ENCODE results near the gene PKIG.
"Not testable (repeated sequence)": the region's sequence is repeated elsewhere in the genome, so short reads cannot be mapped to it uniquely, and the experiment has no call there.

PKIG gene

DNA sequence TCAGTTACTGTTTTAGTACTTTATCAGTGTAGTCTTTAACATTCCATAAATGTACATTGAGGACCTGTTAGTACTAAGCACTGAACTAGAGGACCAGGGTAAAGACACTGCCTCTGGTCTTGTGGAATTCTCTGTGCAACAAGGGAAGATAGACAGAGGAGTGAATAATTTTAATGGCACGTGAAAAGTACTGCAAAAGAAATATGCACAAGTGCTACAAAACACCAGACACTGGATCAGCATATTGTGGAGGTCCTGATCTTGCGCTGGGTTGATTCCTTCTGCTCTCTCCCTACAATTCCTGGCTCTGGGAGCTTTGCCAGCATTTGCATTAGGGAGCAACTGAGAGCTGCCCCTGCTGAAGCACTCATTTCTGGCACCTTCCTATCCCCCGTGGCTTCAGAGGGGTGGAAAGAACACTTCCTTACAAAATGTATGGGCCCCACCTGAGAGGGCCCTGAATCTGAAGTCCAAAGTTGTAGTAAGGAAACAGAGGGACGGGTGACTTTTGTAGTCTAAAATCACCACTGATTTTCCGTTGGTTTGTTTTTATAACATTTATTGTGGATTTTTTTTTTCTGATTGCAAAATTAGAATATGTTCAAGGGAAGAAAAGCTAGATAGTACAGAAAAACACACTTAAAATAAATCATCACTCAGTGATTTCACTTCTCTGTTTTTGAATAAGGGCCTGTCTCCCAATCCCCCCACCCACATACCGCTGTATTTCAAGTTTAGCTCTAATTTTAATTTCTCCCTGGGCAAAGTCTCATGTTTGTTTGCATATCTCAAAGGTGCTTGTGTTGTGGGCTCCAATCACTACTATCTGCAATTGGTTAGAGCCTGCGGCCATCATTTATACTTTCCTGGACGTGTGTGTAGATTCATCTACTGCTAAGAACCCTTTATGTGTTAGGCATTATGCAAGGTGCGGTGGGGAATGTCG is 4.9 kb downstream of the PKIG start:
- no peak for TF ChIP-seq ZFX (IDR thresholded peaks at IDR 0.05)
- TF ChIP-seq, protein P1, sequence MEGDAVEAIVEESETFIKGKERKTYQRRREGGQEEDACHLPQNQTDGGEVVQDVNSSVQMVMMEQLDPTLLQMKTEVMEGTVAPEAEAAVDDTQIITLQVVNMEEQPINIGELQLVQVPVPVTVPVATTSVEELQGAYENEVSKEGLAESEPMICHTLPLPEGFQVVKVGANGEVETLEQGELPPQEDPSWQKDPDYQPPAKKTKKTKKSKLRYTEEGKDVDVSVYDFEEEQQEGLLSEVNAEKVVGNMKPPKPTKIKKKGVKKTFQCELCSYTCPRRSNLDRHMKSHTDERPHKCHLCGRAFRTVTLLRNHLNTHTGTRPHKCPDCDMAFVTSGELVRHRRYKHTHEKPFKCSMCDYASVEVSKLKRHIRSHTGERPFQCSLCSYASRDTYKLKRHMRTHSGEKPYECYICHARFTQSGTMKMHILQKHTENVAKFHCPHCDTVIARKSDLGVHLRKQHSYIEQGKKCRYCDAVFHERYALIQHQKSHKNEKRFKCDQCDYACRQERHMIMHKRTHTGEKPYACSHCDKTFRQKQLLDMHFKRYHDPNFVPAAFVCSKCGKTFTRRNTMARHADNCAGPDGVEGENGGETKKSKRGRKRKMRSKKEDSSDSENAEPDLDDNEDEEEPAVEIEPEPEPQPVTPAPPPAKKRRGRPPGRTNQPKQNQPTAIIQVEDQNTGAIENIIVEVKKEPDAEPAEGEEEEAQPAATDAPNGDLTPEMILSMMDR (conservative IDR thresholded peaks at IDR 0.05), result no peak
- no peak overlapping the region for H3K27ac ChIP-seq

DNA sequence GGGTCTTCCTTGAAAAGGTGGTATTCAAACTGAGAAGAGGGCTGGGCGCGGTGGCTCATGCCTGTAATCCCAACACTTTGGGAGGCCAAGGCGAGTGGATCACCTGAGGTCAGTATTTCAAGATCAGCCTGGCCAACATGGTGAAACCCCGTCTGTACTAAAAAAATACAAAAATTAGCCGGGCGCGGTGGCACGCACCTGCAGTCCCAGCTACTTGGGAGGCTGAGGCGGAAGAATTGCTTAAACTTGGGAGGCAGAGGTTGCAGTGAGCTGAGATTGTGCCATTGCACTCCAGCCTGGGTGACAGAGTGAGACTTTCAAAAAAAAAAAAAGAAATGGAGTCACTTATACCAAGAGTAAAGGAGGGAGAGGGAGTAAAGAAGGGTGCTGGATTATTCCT is 5.9 kb downstream of the PKIG start:
- H3K27ac ChIP-seq, result not testable (repeated sequence)

DNA sequence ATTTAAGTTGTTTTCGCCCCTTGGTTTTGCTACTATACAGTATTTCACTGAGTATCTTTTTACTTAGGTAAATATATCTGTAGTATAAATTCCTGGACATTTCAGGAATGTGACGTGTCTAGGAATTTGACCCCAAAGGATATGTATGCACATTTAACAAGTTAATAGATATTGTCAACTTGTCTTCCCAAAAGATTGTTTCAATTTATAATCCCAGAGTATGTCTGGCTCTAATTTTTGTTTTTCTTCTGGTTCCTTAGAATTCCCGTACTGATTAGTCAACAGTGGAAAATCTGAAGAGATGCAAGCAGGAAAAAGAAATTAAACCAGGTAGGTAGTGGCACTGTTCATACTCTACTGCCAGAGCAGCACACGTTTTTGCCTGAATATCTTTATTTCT is 7.2 kb downstream of the PKIG start:
- TF ChIP-seq ZFX (IDR thresholded peaks at IDR 0.05), result no peak
- TF ChIP-seq, protein P1 (conservative IDR thresholded peaks at IDR 0.05), result no peak
- no peak overlapping the region for H3K27ac ChIP-seq

DNA sequence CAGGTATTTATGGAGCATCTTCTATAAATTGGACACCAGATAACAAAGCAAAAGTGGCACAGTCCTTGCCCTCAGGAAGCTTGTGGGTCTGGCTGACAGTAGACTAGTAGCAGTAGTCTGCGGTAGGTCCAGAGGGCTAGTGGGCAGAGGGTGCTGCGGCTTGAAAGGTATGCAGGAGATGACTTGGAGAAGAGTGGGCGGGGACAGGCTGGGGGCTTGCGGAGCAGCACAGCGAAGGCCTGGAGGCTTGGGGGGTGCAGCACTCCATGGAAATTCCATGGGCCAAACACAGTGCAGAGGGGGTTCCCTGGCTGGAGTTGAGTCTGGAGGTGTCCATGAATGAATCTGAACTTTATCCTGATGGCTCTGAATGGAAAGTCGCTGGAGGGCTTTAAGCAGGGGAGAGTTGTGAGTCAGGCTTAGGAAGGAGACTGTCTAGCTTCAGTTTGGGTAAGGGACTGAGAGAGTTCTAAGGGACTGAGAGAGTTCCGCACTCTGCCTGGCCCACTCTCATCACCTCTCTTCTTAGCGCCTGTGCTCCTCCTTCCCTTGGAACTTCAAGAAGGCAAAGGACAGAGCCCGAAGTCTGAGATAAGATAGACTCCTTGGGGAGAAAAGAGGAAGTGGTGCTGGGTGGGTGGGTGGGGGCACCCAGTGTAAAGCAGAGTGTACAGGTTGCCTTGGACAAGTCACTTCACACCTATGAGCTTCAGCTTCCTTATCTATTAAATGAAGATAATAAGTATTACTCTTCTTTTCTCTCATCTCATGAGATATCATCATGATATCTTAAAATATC is 8.8 kb downstream of the PKIG start:
- TF ChIP-seq ZFX (IDR thresholded peaks at IDR 0.05), result no peak
- TF ChIP-seq, protein P1 (conservative IDR thresholded peaks at IDR 0.05), result no peak
- H3K27ac ChIP-seq, result no peak overlapping the region

DNA sequence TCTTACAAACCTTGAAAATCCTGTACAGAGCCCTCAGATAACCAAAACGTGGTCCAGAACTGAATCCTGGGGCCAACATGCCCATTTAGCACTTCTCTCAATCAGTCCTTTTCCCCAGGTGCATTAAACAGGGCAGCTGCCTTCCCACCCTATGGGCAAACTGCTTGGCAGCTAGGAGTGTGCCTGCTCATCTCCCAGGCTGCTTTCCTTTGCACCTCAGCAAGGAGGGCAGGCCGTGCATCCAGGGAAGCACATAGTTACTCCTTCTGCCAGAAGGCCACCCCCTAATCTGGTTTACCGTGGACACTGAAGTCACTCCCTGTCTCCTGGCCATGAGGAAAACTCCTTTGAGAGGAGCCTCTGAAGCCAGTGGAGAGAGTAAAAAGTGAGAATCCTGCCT is 10.0 kb downstream of the PKIG start:
- TF ChIP-seq ZFX (IDR thresholded peaks at IDR 0.05), result no peak
- TF ChIP-seq, protein P1 (conservative IDR thresholded peaks at IDR 0.05), result no peak
- no peak overlapping the region for H3K27ac ChIP-seq

DNA sequence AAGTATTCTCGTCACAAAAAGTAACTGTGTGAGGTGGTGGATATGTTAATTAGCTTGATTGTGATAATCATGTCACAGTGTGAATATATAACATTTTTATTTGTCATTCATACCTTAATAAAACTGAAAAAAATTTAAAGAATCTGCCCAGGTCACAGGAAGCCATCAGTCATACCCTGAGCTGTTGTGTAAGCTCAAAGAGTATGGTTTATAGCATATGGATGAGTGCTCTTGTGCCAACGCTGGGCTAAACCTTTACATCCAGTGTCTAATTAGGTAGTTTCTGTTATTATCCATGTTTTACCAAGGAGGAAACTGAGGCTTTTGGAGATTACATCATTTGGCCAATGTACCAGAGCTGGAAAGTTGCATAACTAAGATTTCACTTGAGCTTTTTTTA is 11.4 kb downstream of the PKIG start:
- no peak for TF ChIP-seq ZFX (IDR thresholded peaks at IDR 0.05)
- TF ChIP-seq, protein P1 (conservative IDR thresholded peaks at IDR 0.05), result no peak
- H3K27ac ChIP-seq, result no peak overlapping the region

DNA sequence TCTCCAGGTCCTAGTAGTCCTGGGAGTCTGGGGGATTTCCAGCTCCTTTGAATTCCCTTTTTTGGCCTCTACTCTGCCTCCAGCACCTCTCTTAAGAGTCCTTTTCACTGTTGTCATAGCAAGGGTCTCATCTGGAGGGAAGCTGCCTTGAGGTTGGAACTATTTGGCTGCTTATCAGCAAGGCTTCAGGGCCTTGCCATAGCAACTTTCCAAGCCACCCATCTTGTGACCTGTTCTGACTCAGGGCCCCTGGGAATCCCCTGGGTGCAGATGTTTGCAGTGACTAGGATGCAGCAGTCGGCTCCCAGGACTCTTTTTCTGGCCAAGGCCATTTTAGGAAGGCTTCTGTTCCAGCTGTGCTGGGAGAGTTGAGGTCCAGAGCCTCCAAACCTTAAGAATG is 12.4 kb downstream of the PKIG start:
- TF ChIP-seq, protein P1 (conservative IDR thresholded peaks at IDR 0.05), result no peak
- TF ChIP-seq ZFX (IDR thresholded peaks at IDR 0.05), result no peak
- H3K27ac ChIP-seq, result no peak overlapping the region

Measured in C4-2B (cell line).